ENCODE data around the gene NR6A1.

- TF ChIP-seq CSDC2 (CRISPR knock-in tag; IDR thresholded peaks at IDR 0.05): no peak
- TF ChIP-seq ZFP30 (CRISPR knock-in tag; IDR thresholded peaks at IDR 0.05): no peak
- TF ChIP-seq ARNTL (CRISPR knock-in tag; IDR thresholded peaks at IDR 0.05; ENCODE audit: borderline replicate concordance, low read depth): no peak
- TF ChIP-seq RARB (CRISPR knock-in tag; IDR thresholded peaks at IDR 0.05): no peak
- TF ChIP-seq PATZ1 (CRISPR knock-in tag; IDR thresholded peaks at IDR 0.05; ENCODE audit: borderline replicate concordance): no peak
- TF ChIP-seq ZNF8 (CRISPR knock-in tag; IDR thresholded peaks at IDR 0.05): no peak
- TF ChIP-seq POU6F1 (CRISPR knock-in tag; IDR thresholded peaks at IDR 0.05; ENCODE audit: borderline replicate concordance, low read depth): no peak
Observed at GRCh38 chr9:124688238-124688904, 82.7 kb downstream of the NR6A1 start.

Measured in SK-N-SH treated with all-trans-retinoic acid at 6 μM for 48 hours (cell line).